Measurements from ENCODE around the gene GABRD.

- TF ChIP-seq EZH2 (IDR thresholded peaks at IDR 0.05; ENCODE audit: insufficient read depth, poor library complexity, severe bottlenecking) (no peak), EZH2phosphoT487 (IDR thresholded peaks at IDR 0.05; ENCODE audit: insufficient read depth, low read depth) (no peak)
Observed at GRCh38 chr1:2024887-2025286, 5.7 kb downstream of the GABRD start.
